Peyer's patch (tissue), 4 donors: ENCODE results near the gene RNF150. TPM values are rescaled to one million over a fixed set of nuclear protein-coding genes. Genes with fewer than 3 reads are reported as not detected.

Experiments
- DNase-seq, 3 donors: peaks; one replicate each; pipeline ENCODE4 v3.0.0-alpha.2; 2017 to 2019
- H3K27ac ChIP-seq, 4 donors: fragments of 200-600 bp; sonication (generic); one replicate each; pipeline ENCODE4 v1.5.1; 2016 to 2019
- H3K27me3 ChIP-seq, 2 donors: fragments of 200-600 bp; sonication (generic); one replicate each; pipeline ENCODE4 v1.5.1; 2019
- H3K36me3 ChIP-seq, 3 donors: fragments of 200-600 bp; sonication (generic); one replicate each; pipeline ENCODE4 v1.5.1; 2016 to 2019
- H3K4me1 ChIP-seq, 4 donors: fragments of 200-600 bp; sonication (generic); one replicate each; pipeline ENCODE4 v1.5.1; 2016 to 2019
- H3K4me3 ChIP-seq, 4 donors: fragments of 200-600 bp; sonication (generic); 1 replicate in 3 of 4; 2 replicates in 1 of 4; pipeline ENCODE4 v1.5.1; 2016 to 2019; ENCODE audit warnings: mild to moderate bottlenecking in 1 of 4
- H3K9me3 ChIP-seq, 4 donors: fragments of 200-600 bp; sonication (generic); one replicate each; pipeline ENCODE4 v1.5.1; 2016 to 2019; ENCODE audit warnings: mild to moderate bottlenecking in 1 of 4
- CTCF ChIP-seq, 6 experiments: fragments of 450-650 bp in 4 of 6; fragments of 200-600 bp in 2 of 6; sonication (generic) in 1 of 6; IDR thresholded peaks; one replicate each; pipeline ENCODE4 v1.5.1; 2017 to 2019; ENCODE audit warnings: antibody characterized with exemption in 6 of 6, mild to moderate bottlenecking in 3 of 6, moderate library complexity in 1 of 6
- POLR2A ChIP-seq, 2 donors: fragments of 450-650 bp; IDR thresholded peaks; one replicate each; pipeline ENCODE4 v1.5.1; 2017; ENCODE audit warnings: antibody characterized with exemption in 2 of 2, mild to moderate bottlenecking in 2 of 2, moderate library complexity in 2 of 2
- total RNA-seq, 4 donors: library from RNA; depleted of rRNA; stranded (reverse); fragments of >200 nt; gene quantifications; one replicate each; pipeline ENCODE4 v1.1.0, GENCODE V29; 2016

Gene RNF150
- total RNA-seq, 4 donors from 2014 or later = 1.2 to 9.9 (median 2.5) TPM

- H3K4me1 ChIP-seq = no peaks in the 10 kb centered on the region
- H3K27me3 ChIP-seq = no peaks in the 10 kb centered on the region
- no peaks in the 10 kb centered on the region for H3K36me3 ChIP-seq
- no peak overlapping the region for H3K4me3 ChIP-seq
- H3K27ac ChIP-seq = no peak overlapping the region
- DNase-seq = no peak
- H3K9me3 ChIP-seq = no peaks in the 10 kb centered on the region
- TF ChIP-seq CTCF (IDR thresholded peaks at IDR 0.05) = no peak
- no peak for TF ChIP-seq POLR2A (IDR thresholded peaks at IDR 0.05)
Observed at GRCh38 chr4:140924761-140925392, 208.4 kb downstream of the RNF150 start.

GRCh38 chr4:140906993-140907962, 226.0 kb downstream of the RNF150 start:
- H3K27me3 ChIP-seq = no peaks in the 10 kb centered on the region
- H3K36me3 ChIP-seq = no peaks in the 10 kb centered on the region
- no peak overlapping the region for H3K27ac ChIP-seq
- no peaks in the 10 kb centered on the region for H3K4me1 ChIP-seq
- no peak overlapping the region for H3K4me3 ChIP-seq
- TF ChIP-seq CTCF (IDR thresholded peaks at IDR 0.05) = no peak
- TF ChIP-seq POLR2A (IDR thresholded peaks at IDR 0.05) = no peak
- DNase-seq = no peak
- no peaks in the 10 kb centered on the region for H3K9me3 ChIP-seq

- no peaks in the 10 kb centered on the region for H3K4me1 ChIP-seq
- DNase-seq = no peak
- H3K36me3 ChIP-seq = no peaks in the 10 kb centered on the region
- no peaks in the 10 kb centered on the region for H3K27me3 ChIP-seq
- no peaks in the 10 kb centered on the region for H3K9me3 ChIP-seq
- H3K4me3 ChIP-seq = no peak overlapping the region
- no peak overlapping the region for H3K27ac ChIP-seq
- TF ChIP-seq POLR2A (IDR thresholded peaks at IDR 0.05) (no peak), CTCF (IDR thresholded peaks at IDR 0.05) (no peak)
Observed at GRCh38 chr4:140904904-140905303, 228.4 kb downstream of the RNF150 start.

- no peak for DNase-seq
- Histone ChIP-seq H3K4me3 (no peak overlapping the region), H3K36me3 (no peaks in the 10 kb centered on the region), H3K9me3 (no peaks in the 10 kb centered on the region), H3K27me3 (no peaks in the 10 kb centered on the region), H3K4me1 (no peaks in the 10 kb centered on the region), H3K27ac (no peak overlapping the region)
- TF ChIP-seq CTCF (IDR thresholded peaks at IDR 0.05) (no peak), POLR2A (IDR thresholded peaks at IDR 0.05) (no peak)
Observed at GRCh38 chr4:140903522-140904475, 229.5 kb downstream of the RNF150 start.

GRCh38 chr4:140901736-140902336, 231.4 kb downstream of the RNF150 start:
- no peak for DNase-seq
- Histone ChIP-seq H3K9me3 (no peaks in the 10 kb centered on the region), H3K27me3 (no peaks in the 10 kb centered on the region), H3K36me3 (no peaks in the 10 kb centered on the region), H3K27ac (no peak overlapping the region), H3K4me1 (no peaks in the 10 kb centered on the region), H3K4me3 (no peak overlapping the region)
- TF ChIP-seq POLR2A (IDR thresholded peaks at IDR 0.05) = no peak
- TF ChIP-seq CTCF (IDR thresholded peaks at IDR 0.05) = no peak
